RWPE2 (cell line): Measurements from ENCODE around the gene PDE4A.
A peak's percentile ranks its signal among the peaks of the same experiment; 100 is the strongest.

Experiments
- ATAC-seq: fragments of 200-7000 bp; cut with Tn5 transposase; 3 replicates; pipeline ENCODE4 v1.9.1; 2021; ENCODE audit warnings: low read depth
- DNase-seq: peaks from one replicate; pipeline ENCODE4 v3.0.0-alpha.2; 2020; ENCODE audit warnings: low spot score
- H3K27ac ChIP-seq: fragments of 450-650 bp; 2 replicates; pipeline ENCODE4 v1.5.1; 2017; ENCODE audit warnings: mild to moderate bottlenecking; ENCODE audit not compliant: poor library complexity, severe bottlenecking
- H3K27me3 ChIP-seq: fragments of 250-450 bp; sonication (Bioruptor Pico); 2 replicates; pipeline ENCODE4 v1.5.1; 2021; ENCODE audit warnings: mild to moderate bottlenecking, moderate library complexity; ENCODE audit not compliant: insufficient read depth, poor library complexity, severe bottlenecking
- H3K36me3 ChIP-seq: fragments of 250-450 bp; sonication (Bioruptor Pico); 2 replicates; pipeline ENCODE4 v1.5.1; 2020; ENCODE audit warnings: low read depth, mild to moderate bottlenecking, moderate library complexity
- H3K4me1 ChIP-seq: fragments of 250-450 bp; sonication (Bioruptor Pico); 2 replicates; pipeline ENCODE4 v1.5.1; 2021; ENCODE audit warnings: mild to moderate bottlenecking, moderate library complexity; ENCODE audit not compliant: insufficient read depth, poor library complexity, severe bottlenecking
- H3K4me3 ChIP-seq: fragments of 250-450 bp; sonication (Bioruptor Pico); 2 replicates; pipeline ENCODE4 v1.5.1; 2021; ENCODE audit warnings: mild to moderate bottlenecking, moderate library complexity; ENCODE audit not compliant: severe bottlenecking
- H3K9me3 ChIP-seq: fragments of 250-450 bp; sonication (Bioruptor Pico); 2 replicates; pipeline ENCODE4 v1.5.1; 2021; ENCODE audit warnings: mild to moderate bottlenecking, moderate library complexity; ENCODE audit not compliant: severe bottlenecking
- TF ChIP-seq, protein P1 (sequence below): fragments of 450-650 bp; IDR thresholded peaks from one replicate; pipeline ENCODE4 v1.5.1; 2017; ENCODE audit warnings: mild to moderate bottlenecking, moderate library complexity; ENCODE audit not compliant: poor library complexity, severe bottlenecking

The PDE4A gene

DNA sequence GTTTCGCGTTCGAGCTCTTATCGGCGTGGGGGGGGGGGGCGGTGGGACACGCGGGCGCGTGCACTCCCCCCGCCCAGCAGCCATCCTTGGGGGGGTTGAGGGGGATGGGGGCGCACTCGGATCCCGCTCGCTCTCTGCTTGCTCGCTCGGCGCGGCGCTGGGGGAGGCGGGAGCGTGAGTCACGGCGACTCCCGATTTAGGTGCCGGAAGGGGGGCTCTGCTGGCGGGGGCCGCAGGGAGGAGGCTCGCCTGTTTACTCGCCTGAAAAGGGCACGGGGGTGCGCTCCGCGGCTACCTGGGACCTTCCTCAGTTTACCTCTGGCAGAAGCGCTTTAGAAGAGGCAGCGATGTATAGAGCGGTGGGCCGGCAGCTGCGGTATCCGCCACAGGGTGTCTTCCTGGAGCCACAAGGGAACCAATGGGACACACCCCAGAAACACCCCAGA is 1.1 kb upstream of the PDE4A start:
- DNase-seq (no peak), ATAC-seq (no peak)
- H3K4me3 ChIP-seq = no peak overlapping the region
- peaks cover 68% of the 10 kb centered on the region for H3K27me3 ChIP-seq
- peaks cover 10% of the 10 kb centered on the region for H3K4me1 ChIP-seq
- peaks cover 3% of the 10 kb centered on the region for H3K9me3 ChIP-seq
- H3K36me3 ChIP-seq = no peaks in the 10 kb centered on the region
- H3K27ac ChIP-seq = no peak overlapping the region
- TF ChIP-seq, protein P1, sequence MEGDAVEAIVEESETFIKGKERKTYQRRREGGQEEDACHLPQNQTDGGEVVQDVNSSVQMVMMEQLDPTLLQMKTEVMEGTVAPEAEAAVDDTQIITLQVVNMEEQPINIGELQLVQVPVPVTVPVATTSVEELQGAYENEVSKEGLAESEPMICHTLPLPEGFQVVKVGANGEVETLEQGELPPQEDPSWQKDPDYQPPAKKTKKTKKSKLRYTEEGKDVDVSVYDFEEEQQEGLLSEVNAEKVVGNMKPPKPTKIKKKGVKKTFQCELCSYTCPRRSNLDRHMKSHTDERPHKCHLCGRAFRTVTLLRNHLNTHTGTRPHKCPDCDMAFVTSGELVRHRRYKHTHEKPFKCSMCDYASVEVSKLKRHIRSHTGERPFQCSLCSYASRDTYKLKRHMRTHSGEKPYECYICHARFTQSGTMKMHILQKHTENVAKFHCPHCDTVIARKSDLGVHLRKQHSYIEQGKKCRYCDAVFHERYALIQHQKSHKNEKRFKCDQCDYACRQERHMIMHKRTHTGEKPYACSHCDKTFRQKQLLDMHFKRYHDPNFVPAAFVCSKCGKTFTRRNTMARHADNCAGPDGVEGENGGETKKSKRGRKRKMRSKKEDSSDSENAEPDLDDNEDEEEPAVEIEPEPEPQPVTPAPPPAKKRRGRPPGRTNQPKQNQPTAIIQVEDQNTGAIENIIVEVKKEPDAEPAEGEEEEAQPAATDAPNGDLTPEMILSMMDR = no peak

DNA sequence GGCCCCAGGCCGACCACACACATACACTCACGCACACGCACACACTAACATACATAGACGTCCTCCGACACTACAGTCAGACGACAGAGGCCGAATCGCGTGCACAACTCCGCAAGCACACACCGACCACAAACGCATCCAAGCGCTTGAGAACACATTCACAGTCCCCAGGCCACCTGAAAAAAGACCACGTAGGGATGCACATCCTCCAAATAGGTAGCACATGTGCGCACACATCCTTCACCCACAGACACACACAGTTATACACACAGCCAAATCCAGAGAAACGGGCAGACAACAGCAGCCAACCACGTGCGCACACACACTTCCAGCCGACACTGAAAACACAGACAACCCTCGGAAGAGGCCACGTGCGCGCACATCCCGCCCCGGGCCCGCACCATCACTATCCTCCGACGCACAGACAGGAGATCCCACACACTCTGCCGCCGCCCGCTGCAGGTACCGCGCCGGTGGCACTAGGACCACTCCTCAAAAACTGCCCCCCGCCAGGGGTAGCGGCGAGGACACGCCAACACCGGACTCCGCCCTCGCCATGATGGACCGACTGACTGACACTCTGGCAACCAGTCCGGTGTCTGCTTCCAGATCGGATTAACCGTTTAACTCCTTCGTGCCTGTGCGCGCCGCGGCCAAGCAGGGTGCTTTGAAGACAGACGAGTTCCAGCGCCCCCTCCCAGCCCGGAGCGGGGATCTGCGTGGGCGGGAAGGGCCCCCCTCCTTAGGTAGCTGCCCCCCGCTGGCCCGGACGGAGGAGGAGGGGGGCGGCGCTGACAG is 493 bp upstream of the PDE4A start:
- DNase-seq = no peak
- no peaks in the 10 kb centered on the region for H3K9me3 ChIP-seq
- H3K4me1 ChIP-seq = peaks cover 10% of the 10 kb centered on the region
- no peaks in the 10 kb centered on the region for H3K36me3 ChIP-seq
- TF ChIP-seq, protein P1 = no peak
- peaks cover 75% of the 10 kb centered on the region for H3K27me3 ChIP-seq
- ATAC-seq = no peak
- peak overlapping the region; percentile 13 for H3K4me3 ChIP-seq
- no peak overlapping the region for H3K27ac ChIP-seq

DNA sequence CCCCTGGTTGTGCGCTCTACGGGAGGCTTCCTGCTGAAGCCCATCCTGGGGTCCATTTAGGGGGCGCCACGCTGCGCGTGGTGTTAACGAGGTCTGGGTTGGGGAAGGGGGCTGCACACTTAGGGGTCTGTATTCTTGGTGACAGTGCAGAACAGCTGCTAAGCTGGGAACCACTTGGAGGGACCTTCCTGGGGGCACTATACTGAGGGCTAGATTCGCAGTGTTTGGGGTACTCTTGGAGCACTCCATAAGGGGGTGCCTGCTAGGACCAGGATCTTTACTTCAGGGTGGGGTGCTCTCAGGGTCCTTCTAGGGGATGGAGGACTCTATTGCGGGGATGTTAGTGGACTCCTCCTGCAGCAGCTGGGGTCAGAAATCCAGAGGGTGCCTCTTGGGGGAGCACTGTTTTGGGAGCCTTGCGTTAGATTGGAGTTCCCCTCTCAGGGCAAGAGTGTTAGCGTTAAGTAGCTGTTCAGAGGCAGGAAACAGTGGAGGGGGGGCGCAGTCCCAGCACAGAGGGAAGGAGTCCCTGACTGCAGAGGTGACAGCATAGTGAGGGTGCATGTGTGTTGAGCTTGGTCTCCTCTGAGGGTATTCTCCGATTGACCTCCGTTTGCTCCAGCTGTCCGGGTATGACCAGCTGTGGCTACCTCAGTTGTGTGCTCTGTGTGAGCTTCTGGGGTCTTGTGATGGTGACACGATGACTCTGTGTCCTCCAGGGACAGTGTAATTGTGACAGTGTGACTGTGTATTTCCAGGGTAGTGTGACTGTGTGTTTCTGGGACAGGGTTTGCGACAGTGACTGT is 1.1 kb downstream of the PDE4A start:
- H3K27ac ChIP-seq = no peak overlapping the region
- no peak overlapping the region for H3K4me3 ChIP-seq
- no peaks in the 10 kb centered on the region for H3K36me3 ChIP-seq
- peaks cover 10% of the 10 kb centered on the region for H3K4me1 ChIP-seq
- no peak for DNase-seq
- ATAC-seq = no peak
- TF ChIP-seq, protein P1 = no peak
- H3K9me3 ChIP-seq = no peaks in the 10 kb centered on the region
- peaks cover 82% of the 10 kb centered on the region for H3K27me3 ChIP-seq

DNA sequence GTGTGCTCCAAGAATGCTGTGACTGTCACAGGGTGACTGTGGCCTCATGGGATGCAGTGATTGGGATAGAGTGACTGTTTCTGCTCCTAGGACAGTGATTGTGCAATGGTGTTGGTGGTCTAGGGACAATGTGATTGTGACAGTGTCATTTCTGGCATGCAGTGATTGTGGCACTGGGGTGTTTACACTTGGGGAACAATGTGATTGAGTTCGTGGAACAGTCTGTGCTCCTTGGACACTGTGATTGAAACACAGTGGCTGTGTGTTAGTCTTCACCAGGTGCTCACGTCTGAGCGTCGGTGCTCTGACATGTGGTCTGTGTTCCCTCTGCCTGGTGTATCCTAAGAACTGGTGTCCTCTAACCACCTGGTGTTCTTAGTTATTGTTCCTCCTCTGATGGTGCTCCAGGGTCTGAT is 1.7 kb downstream of the PDE4A start:
- Histone ChIP-seq H3K4me1 (peaks cover 10% of the 10 kb centered on the region), H3K27ac (no peak overlapping the region), H3K36me3 (no peaks in the 10 kb centered on the region), H3K4me3 (no peak overlapping the region), H3K9me3 (no peaks in the 10 kb centered on the region), H3K27me3 (peaks cover 80% of the 10 kb centered on the region)
- ATAC-seq (no peak), DNase-seq (no peak)
- TF ChIP-seq, protein P1 = no peak
